ENCODE results near the gene RBSN. TPM values are rescaled to one million over a fixed set of nuclear protein-coding genes. Genes with fewer than 3 reads are reported as not detected.

Gene RBSN
- total and polyA plus RNA-seq, 2 donors from 2014 or later: 5.7 to 24.0 TPM

DNA sequence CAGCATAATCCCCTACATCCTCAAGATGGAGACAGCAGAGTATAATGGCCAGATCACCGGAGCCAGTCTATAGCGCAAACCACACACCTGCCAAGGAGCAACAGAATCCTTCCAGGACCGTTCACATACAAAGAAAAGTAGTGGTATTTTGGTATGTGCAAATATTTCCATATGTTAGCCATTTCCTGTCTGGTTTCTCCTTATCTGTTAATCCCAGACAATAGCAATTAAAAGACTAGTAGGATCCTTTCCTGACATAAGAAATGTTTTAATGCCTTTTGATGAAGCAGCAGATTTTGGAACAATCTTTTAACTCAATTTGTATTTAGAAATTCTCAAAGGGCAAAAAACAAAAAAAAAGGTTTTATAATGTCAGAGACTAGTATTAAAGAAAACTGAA is 56.0 kb downstream of the RBSN start:
- DNase-seq (no peak), FAIRE-seq (no peak)
- TF ChIP-seq, protein P1, sequence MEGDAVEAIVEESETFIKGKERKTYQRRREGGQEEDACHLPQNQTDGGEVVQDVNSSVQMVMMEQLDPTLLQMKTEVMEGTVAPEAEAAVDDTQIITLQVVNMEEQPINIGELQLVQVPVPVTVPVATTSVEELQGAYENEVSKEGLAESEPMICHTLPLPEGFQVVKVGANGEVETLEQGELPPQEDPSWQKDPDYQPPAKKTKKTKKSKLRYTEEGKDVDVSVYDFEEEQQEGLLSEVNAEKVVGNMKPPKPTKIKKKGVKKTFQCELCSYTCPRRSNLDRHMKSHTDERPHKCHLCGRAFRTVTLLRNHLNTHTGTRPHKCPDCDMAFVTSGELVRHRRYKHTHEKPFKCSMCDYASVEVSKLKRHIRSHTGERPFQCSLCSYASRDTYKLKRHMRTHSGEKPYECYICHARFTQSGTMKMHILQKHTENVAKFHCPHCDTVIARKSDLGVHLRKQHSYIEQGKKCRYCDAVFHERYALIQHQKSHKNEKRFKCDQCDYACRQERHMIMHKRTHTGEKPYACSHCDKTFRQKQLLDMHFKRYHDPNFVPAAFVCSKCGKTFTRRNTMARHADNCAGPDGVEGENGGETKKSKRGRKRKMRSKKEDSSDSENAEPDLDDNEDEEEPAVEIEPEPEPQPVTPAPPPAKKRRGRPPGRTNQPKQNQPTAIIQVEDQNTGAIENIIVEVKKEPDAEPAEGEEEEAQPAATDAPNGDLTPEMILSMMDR (IDR thresholded peaks at IDR 0.05; ENCODE audit: borderline replicate concordance, extremely low read depth, insufficient read depth): no peak
- intact Hi-C loops (cut with DNase I): no loop called here
- H3K36me3 ChIP-seq (ENCODE audit: control insufficient read depth in 2 of 3, insufficient read depth in 3 of 3, low read length in 3 of 3): peaks cover 6 to 61% (median 24%) of the 10 kb centered on the region in 3 donors
- no peaks in the 10 kb centered on the region for H3K9me3 ChIP-seq (ENCODE audit: control insufficient read depth in 2 of 3, insufficient read depth in 1 of 3, low read length in 3 of 3)
- no peaks in the 10 kb centered on the region for H3K4me1 ChIP-seq (ENCODE audit: control insufficient read depth in 2 of 3, insufficient read depth in 2 of 3, low read depth in 1 of 3, low read length in 3 of 3)
- H3K9ac ChIP-seq (ENCODE audit: low read length in 3 of 3): no peak overlapping the region
- no peak overlapping the region for H3K27ac ChIP-seq (ENCODE audit: low read depth in 2 of 2, low read length in 2 of 2)
- H3K27me3 ChIP-seq (ENCODE audit: control insufficient read depth, insufficient read depth, low read length): no peaks in the 10 kb centered on the region
- no peak overlapping the region for H3K4me3 ChIP-seq (ENCODE audit: low read length in 3 of 3)

DNA sequence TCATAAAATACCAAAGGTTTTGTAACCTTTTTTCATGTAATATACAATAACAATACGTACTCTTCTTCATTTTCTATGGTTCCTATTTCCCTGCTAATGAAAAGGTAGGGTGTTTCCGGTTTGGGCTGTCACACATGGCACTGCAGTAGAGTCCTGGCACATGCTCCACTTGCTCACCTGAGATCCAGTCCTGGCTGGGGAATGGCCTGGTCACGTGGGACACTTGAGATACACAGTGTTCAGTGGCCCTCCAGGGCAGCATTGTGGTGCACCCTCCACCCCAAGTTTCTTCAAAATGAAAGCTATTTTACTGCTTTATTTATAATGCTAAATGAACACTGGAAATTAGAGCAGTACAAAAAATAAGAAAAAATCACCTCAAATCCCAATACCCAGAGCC is 57.0 kb downstream of the RBSN start:
- Histone ChIP-seq H3K9ac (ENCODE audit: low read length in 3 of 3) (no peak overlapping the region), H3K4me3 (ENCODE audit: low read length in 3 of 3) (no peak overlapping the region), H3K4me1 (ENCODE audit: control insufficient read depth in 2 of 3, insufficient read depth in 2 of 3, low read depth in 1 of 3, low read length in 3 of 3) (no peaks in the 10 kb centered on the region), H3K36me3 (ENCODE audit: control insufficient read depth in 2 of 3, insufficient read depth in 3 of 3, low read length in 3 of 3) (peaks cover 9 to 57% (median 31%) of the 10 kb centered on the region in 3 donors), H3K27ac (ENCODE audit: low read depth in 2 of 2, low read length in 2 of 2) (no peak overlapping the region), H3K27me3 (ENCODE audit: control insufficient read depth, insufficient read depth, low read length) (no peaks in the 10 kb centered on the region), H3K9me3 (ENCODE audit: control insufficient read depth in 2 of 3, insufficient read depth in 1 of 3, low read length in 3 of 3) (no peaks in the 10 kb centered on the region)
- intact Hi-C loops (cut with DNase I): no loop called here
- TF ChIP-seq, protein P1 (IDR thresholded peaks at IDR 0.05; ENCODE audit: borderline replicate concordance, extremely low read depth, insufficient read depth): no peak
- DNase-seq (no peak), FAIRE-seq (no peak)

DNA sequence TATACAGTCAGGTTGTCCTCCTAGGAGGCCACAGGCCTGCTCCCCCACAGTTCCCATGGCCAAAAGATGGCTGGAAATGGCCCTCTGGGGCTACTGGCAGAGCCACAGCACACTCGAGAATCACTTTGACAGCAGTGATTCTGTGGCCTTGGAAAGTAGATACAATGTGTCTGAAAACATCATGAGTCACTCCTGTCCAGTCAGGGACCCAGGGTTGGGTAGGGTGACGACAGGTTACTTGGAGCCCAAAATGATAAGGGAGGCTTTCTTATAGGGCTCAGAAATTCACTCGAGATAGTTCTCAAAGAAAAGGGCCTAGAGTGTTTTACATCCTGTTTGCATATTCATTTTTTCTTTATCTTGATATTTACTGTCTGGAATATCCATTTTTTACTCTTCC is 58.1 kb downstream of the RBSN start:
- no peaks in the 10 kb centered on the region for H3K4me1 ChIP-seq (ENCODE audit: control insufficient read depth in 2 of 3, insufficient read depth in 2 of 3, low read depth in 1 of 3, low read length in 3 of 3)
- intact Hi-C loops (cut with DNase I): no loop called here
- no peak for FAIRE-seq
- no peak for DNase-seq
- H3K27me3 ChIP-seq (ENCODE audit: control insufficient read depth, insufficient read depth, low read length): no peaks in the 10 kb centered on the region
- H3K4me3 ChIP-seq (ENCODE audit: low read length in 3 of 3): no peak overlapping the region
- H3K27ac ChIP-seq (ENCODE audit: low read depth in 2 of 2, low read length in 2 of 2): no peak overlapping the region
- peaks cover 9 to 51% (median 26%) of the 10 kb centered on the region in 3 donors for H3K36me3 ChIP-seq (ENCODE audit: control insufficient read depth in 2 of 3, insufficient read depth in 3 of 3, low read length in 3 of 3)
- no peak overlapping the region for H3K9ac ChIP-seq (ENCODE audit: low read length in 3 of 3)
- no peaks in the 10 kb centered on the region for H3K9me3 ChIP-seq (ENCODE audit: control insufficient read depth in 2 of 3, insufficient read depth in 1 of 3, low read length in 3 of 3)
- TF ChIP-seq, protein P1 (IDR thresholded peaks at IDR 0.05; ENCODE audit: borderline replicate concordance, extremely low read depth, insufficient read depth): no peak

DNA sequence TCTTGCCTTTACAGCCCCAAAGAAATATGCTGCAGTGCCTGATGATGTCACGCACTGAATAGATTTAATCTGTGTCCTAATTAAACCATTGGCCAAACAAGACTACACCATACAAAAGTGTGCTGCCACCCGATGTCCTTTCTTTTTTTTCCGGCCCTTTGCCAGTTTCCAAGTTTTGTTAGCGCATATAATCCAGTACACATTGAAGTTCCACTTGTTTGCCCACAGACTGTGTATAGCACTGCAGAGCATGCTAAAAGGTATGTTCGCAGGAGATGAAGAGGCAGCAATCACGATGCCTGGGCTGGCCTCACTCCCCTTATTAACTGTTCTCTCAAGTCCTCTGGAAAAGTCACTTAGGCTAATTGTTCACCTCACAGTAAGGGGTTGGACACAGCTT is 60.6 kb downstream of the RBSN start:
- Histone ChIP-seq H3K4me1 (ENCODE audit: control insufficient read depth in 2 of 3, insufficient read depth in 2 of 3, low read depth in 1 of 3, low read length in 3 of 3) (no peaks in the 10 kb centered on the region), H3K27me3 (ENCODE audit: control insufficient read depth, insufficient read depth, low read length) (no peaks in the 10 kb centered on the region), H3K4me3 (ENCODE audit: low read length in 3 of 3) (no peak overlapping the region), H3K36me3 (ENCODE audit: control insufficient read depth in 2 of 3, insufficient read depth in 3 of 3, low read length in 3 of 3) (peaks cover 8 to 47% (median 25%) of the 10 kb centered on the region in 3 donors), H3K9me3 (ENCODE audit: control insufficient read depth in 2 of 3, insufficient read depth in 1 of 3, low read length in 3 of 3) (no peaks in the 10 kb centered on the region), H3K27ac (ENCODE audit: low read depth in 2 of 2, low read length in 2 of 2) (no peak overlapping the region), H3K9ac (ENCODE audit: low read length in 3 of 3) (no peak overlapping the region)
- intact Hi-C loops (cut with DNase I): no loop called here
- TF ChIP-seq, protein P1 (IDR thresholded peaks at IDR 0.05; ENCODE audit: borderline replicate concordance, extremely low read depth, insufficient read depth): no peak
- FAIRE-seq (no peak), DNase-seq (no peak)

Data from kidney (tissue), 14 donors.